ENCODE data around the gene TBX19. TPM values are rescaled to one million over a fixed set of nuclear protein-coding genes. Genes with fewer than 3 reads are reported as not detected.

The TBX19 gene
- total RNA-seq, 1 donor from 2014 or later = 2.9 TPM

- Histone ChIP-seq H3K4me3 (ENCODE audit: low read depth, low read length) (no peak overlapping the region), H3K36me3 (ENCODE audit: control insufficient read depth, insufficient read depth, low read length) (no peaks in the 10 kb centered on the region), H3K27me3 (ENCODE audit: control insufficient read depth, insufficient read depth, low read length) (no peaks in the 10 kb centered on the region)
- no peak for TF ChIP-seq CTCF (IDR thresholded peaks at IDR 0.05; ENCODE audit: insufficient read depth, low read length, poor library complexity, severe bottlenecking)
- no peak for DNase-seq (ENCODE audit: low read depth)
Measured at GRCh38 chr1:168265596-168265995, 15.1 kb upstream of the TBX19 start.

GRCh38 chr1:168266644-168267186, 14.0 kb upstream of the TBX19 start:
- no peak for DNase-seq (ENCODE audit: low read depth)
- no peak for TF ChIP-seq CTCF (IDR thresholded peaks at IDR 0.05; ENCODE audit: insufficient read depth, low read length, poor library complexity, severe bottlenecking)
- no peaks in the 10 kb centered on the region for H3K27me3 ChIP-seq (ENCODE audit: control insufficient read depth, insufficient read depth, low read length)
- no peak overlapping the region for H3K4me3 ChIP-seq (ENCODE audit: low read depth, low read length)
- no peaks in the 10 kb centered on the region for H3K36me3 ChIP-seq (ENCODE audit: control insufficient read depth, insufficient read depth, low read length)

- no peaks in the 10 kb centered on the region for H3K36me3 ChIP-seq (ENCODE audit: control insufficient read depth, insufficient read depth, low read length)
- H3K4me3 ChIP-seq (ENCODE audit: low read depth, low read length) = no peak overlapping the region
- no peak for DNase-seq (ENCODE audit: low read depth)
- TF ChIP-seq CTCF (IDR thresholded peaks at IDR 0.05; ENCODE audit: insufficient read depth, low read length, poor library complexity, severe bottlenecking) = no peak
- no peaks in the 10 kb centered on the region for H3K27me3 ChIP-seq (ENCODE audit: control insufficient read depth, insufficient read depth, low read length)
Measured at GRCh38 chr1:168271636-168272035, 9.0 kb upstream of the TBX19 start.

GRCh38 chr1:168273575-168273974, 7.1 kb upstream of the TBX19 start:
- H3K27me3 ChIP-seq (ENCODE audit: control insufficient read depth, insufficient read depth, low read length) = no peaks in the 10 kb centered on the region
- TF ChIP-seq CTCF (IDR thresholded peaks at IDR 0.05; ENCODE audit: insufficient read depth, low read length, poor library complexity, severe bottlenecking) = no peak
- H3K4me3 ChIP-seq (ENCODE audit: low read depth, low read length) = no peak overlapping the region
- no peak for DNase-seq (ENCODE audit: low read depth)
- no peaks in the 10 kb centered on the region for H3K36me3 ChIP-seq (ENCODE audit: control insufficient read depth, insufficient read depth, low read length)

- DNase-seq (ENCODE audit: low read depth) = no peak
- no peaks in the 10 kb centered on the region for H3K27me3 ChIP-seq (ENCODE audit: control insufficient read depth, insufficient read depth, low read length)
- no peaks in the 10 kb centered on the region for H3K36me3 ChIP-seq (ENCODE audit: control insufficient read depth, insufficient read depth, low read length)
- no peak overlapping the region for H3K4me3 ChIP-seq (ENCODE audit: low read depth, low read length)
- no peak for TF ChIP-seq CTCF (IDR thresholded peaks at IDR 0.05; ENCODE audit: insufficient read depth, low read length, poor library complexity, severe bottlenecking)
Measured at GRCh38 chr1:168279253-168279652, 1.4 kb upstream of the TBX19 start.

GRCh38 chr1:168281603-168282325, 1.1 kb downstream of the TBX19 start:
- DNase-seq (ENCODE audit: low read depth) = no peak
- Histone ChIP-seq H3K4me3 (ENCODE audit: low read depth, low read length) (no peak overlapping the region), H3K27me3 (ENCODE audit: control insufficient read depth, insufficient read depth, low read length) (no peaks in the 10 kb centered on the region), H3K36me3 (ENCODE audit: control insufficient read depth, insufficient read depth, low read length) (no peaks in the 10 kb centered on the region)
- TF ChIP-seq CTCF (IDR thresholded peaks at IDR 0.05; ENCODE audit: insufficient read depth, low read length, poor library complexity, severe bottlenecking) = no peak
